Measurements from ENCODE around the gene IFI27L2.

- TF ChIP-seq CTCF (IDR thresholded peaks at IDR 0.05; ENCODE audit: poor library complexity) (no peak), EZH2phosphoT487 (IDR thresholded peaks at IDR 0.05; ENCODE audit: low read depth, severe bottlenecking, unreplicated experiment) (no peak), EZH2 (IDR thresholded peaks at IDR 0.05; ENCODE audit: borderline replicate concordance) (no peak)
Observed at GRCh38 chr14:94165744-94166143, 36.3 kb upstream of the IFI27L2 start.
